ENCODE results near the gene PLEKHA6. TPM values are rescaled to one million over a fixed set of nuclear protein-coding genes. Genes with fewer than 3 reads are reported as not detected.

Gene PLEKHA6
- total and polyA plus RNA-seq, 7 experiments from 2014 or later, result 0.05 to 1.9 (median 0.46) TPM; not detected in 1

DNA sequence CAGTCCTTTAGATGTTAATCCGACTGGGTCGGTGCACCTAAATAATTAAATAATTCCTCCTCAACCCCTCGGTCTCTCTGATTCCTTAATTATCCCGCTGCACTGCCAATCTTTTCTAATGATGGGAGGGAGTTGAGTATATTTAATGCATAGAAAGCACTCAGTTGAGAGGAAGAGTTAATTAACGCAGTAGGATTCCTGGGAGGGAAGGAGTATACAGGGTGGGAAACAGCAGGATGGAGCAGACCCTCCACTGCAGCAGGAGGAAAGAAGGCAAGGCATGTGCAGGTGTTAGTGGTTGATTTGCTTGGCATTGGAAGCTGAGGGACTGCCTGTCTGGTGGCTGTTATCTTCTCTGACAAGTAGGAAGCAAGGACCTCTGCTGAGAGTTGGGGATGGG lies 183.7 kb downstream of the PLEKHA6 start:
- CTCF ChIA-PET, result interaction anchor here (1.2 to 1.4 kb wide), 2 partner anchors 10 to 17 kb away, joined by 3 to 5 read pairs; partner anchors contain the start of gene REN
- intact Hi-C loops (cut with micrococcal nuclease), result no loop called here

GRCh38 chr1:204174958-204175357 lies 184.8 kb downstream of the PLEKHA6 start:
- Histone ChIP-seq H3K4me1 (ENCODE audit: control insufficient read depth in 2 of 2, insufficient read depth in 2 of 2, low read length in 2 of 2) (no peaks in the 10 kb centered on the region), H3K36me3 (ENCODE audit: control insufficient read depth in 2 of 3, insufficient read depth in 3 of 3, low read length in 3 of 3) (no peaks in the 10 kb centered on the region), H3K9me3 (ENCODE audit: control insufficient read depth in 2 of 3, low read length in 3 of 3) (peaks cover 0 to 25% (median 9%) of the 10 kb centered on the region in 3 experiments), H3K4me3 (ENCODE audit: low read length) (no peak overlapping the region), H3K27ac (ENCODE audit: low read depth, low read length) (no peak overlapping the region), H3K27me3 (ENCODE audit: control insufficient read depth in 2 of 2, insufficient read depth in 2 of 2, low read length in 2 of 2) (no peaks in the 10 kb centered on the region)
- no peak for DNase-seq
- peaks cover 0 to 19% (median 1%) of the 10 kb centered on the region in 5 donors for H3K36me3 Mint-ChIP-seq
- no peak for ATAC-seq
- ChIA-PET POLR2A (no interaction called here), CTCF (interaction anchor here (1.2 to 1.4 kb wide), 2 partner anchors 8 to 16 kb away, joined by 3 to 5 read pairs; partner anchors contain the start of gene REN)
- no peak overlapping the region for H3K4me3 Mint-ChIP-seq
- H3K4me1 Mint-ChIP-seq, result no peaks in the 10 kb centered on the region
- H3K27ac Mint-ChIP-seq, result no peak overlapping the region
- peaks cover 0 to 41% (median 25%) of the 10 kb centered on the region in 11 donors for H3K9me3 Mint-ChIP-seq
- intact Hi-C loops (cut with micrococcal nuclease), result no loop called here
- peaks cover 0 to 20% (median 8%) of the 10 kb centered on the region in 5 donors for H3K27me3 Mint-ChIP-seq

More for the DNA sequence above, 183.7 kb downstream of the PLEKHA6 start:
- Mint-ChIP-seq H3K9me3 (peaks cover 0 to 30% (median 20%) of the 10 kb centered on the region in 11 donors), H3K4me3 (no peak overlapping the region), H3K27ac (no peak overlapping the region), H3K4me1 (no peaks in the 10 kb centered on the region), H3K36me3 (peaks cover 0 to 15% (median 1%) of the 10 kb centered on the region in 5 donors), H3K27me3 (peaks cover 0 to 20% (median 12%) of the 10 kb centered on the region in 5 donors)
- no peaks in the 10 kb centered on the region for H3K27me3 ChIP-seq (ENCODE audit: control insufficient read depth in 2 of 2, insufficient read depth in 2 of 2, low read length in 2 of 2)
- no peak overlapping the region for H3K4me3 ChIP-seq (ENCODE audit: low read length)
- DNase-seq, result no peak
- H3K27ac ChIP-seq (ENCODE audit: low read depth, low read length), result no peak overlapping the region
- H3K9me3 ChIP-seq (ENCODE audit: control insufficient read depth in 2 of 3, low read length in 3 of 3), result peaks cover 0 to 14% (median 4%) of the 10 kb centered on the region in 3 experiments
- POLR2A ChIA-PET, result no interaction called here
- no peaks in the 10 kb centered on the region for H3K36me3 ChIP-seq (ENCODE audit: control insufficient read depth in 2 of 3, insufficient read depth in 3 of 3, low read length in 3 of 3)
- no peak for ATAC-seq
- H3K4me1 ChIP-seq (ENCODE audit: control insufficient read depth in 2 of 2, insufficient read depth in 2 of 2, low read length in 2 of 2), result no peaks in the 10 kb centered on the region

GRCh38 chr1:204172404-204173029 lies 187.2 kb downstream of the PLEKHA6 start:
- ChIA-PET POLR2A (no interaction called here), CTCF (interaction anchor here (0.6 kb wide), 1 partner anchor 191 kb away, joined by 3 read pairs; no protein-coding TSS in a partner anchor)
- peaks cover 5 to 47% (median 9%) of the 10 kb centered on the region in 3 experiments for H3K9me3 ChIP-seq (ENCODE audit: control insufficient read depth in 2 of 3, low read length in 3 of 3)
- H3K36me3 ChIP-seq (ENCODE audit: control insufficient read depth in 2 of 3, insufficient read depth in 3 of 3, low read length in 3 of 3), result no peaks in the 10 kb centered on the region
- no peaks in the 10 kb centered on the region for H3K4me1 ChIP-seq (ENCODE audit: control insufficient read depth in 2 of 2, insufficient read depth in 2 of 2, low read length in 2 of 2)
- intact Hi-C loops (cut with micrococcal nuclease), result no loop called here
- Mint-ChIP-seq H3K4me1 (no peaks in the 10 kb centered on the region), H3K27ac (no peak overlapping the region), H3K4me3 (no peak overlapping the region), H3K27me3 (peaks cover 0 to 14% (median 3%) of the 10 kb centered on the region in 5 donors), H3K36me3 (peaks cover 0 to 20% (median 1%) of the 10 kb centered on the region in 5 donors), H3K9me3 (peaks cover 3 to 65% (median 31%) of the 10 kb centered on the region in 11 donors)
- DNase-seq (no peak), ATAC-seq (no peak)
- H3K27ac ChIP-seq (ENCODE audit: low read depth, low read length), result no peak overlapping the region
- H3K27me3 ChIP-seq (ENCODE audit: control insufficient read depth in 2 of 2, insufficient read depth in 2 of 2, low read length in 2 of 2), result no peaks in the 10 kb centered on the region
- H3K4me3 ChIP-seq (ENCODE audit: low read length), result no peak overlapping the region

- CTCF ChIA-PET, result interaction anchor here (0.6 kb wide), 1 partner anchor 192 kb away, joined by 3 read pairs; no protein-coding TSS in a partner anchor
- H3K9me3 ChIP-seq (ENCODE audit: control insufficient read depth in 2 of 3, low read length in 3 of 3), result peaks cover 5 to 47% (median 9%) of the 10 kb centered on the region in 3 experiments
- no peak for ATAC-seq
Observed at GRCh38 chr1:204171751-204172178, 188.0 kb downstream of the PLEKHA6 start.

GRCh38 chr1:204170494-204171155 lies 189.1 kb downstream of the PLEKHA6 start:
- H3K27ac ChIP-seq (ENCODE audit: low read depth, low read length), result no peak overlapping the region
- Mint-ChIP-seq H3K4me3 (no peak overlapping the region), H3K36me3 (peaks cover 0 to 26% (median 1%) of the 10 kb centered on the region in 5 donors), H3K4me1 (no peaks in the 10 kb centered on the region), H3K27me3 (peaks cover 0 to 18% (median 8%) of the 10 kb centered on the region in 5 donors), H3K9me3 (peaks cover 7 to 70% (median 37%) of the 10 kb centered on the region in 11 donors), H3K27ac (no peak overlapping the region)
- DNase-seq (no peak), ATAC-seq (no peak)
- no peaks in the 10 kb centered on the region for H3K36me3 ChIP-seq (ENCODE audit: control insufficient read depth in 2 of 3, insufficient read depth in 3 of 3, low read length in 3 of 3)
- no peak overlapping the region for H3K4me3 ChIP-seq (ENCODE audit: low read length)
- ChIA-PET POLR2A (no interaction called here), CTCF (interaction anchor here (1.2 kb wide), 1 partner anchor 193 kb away, joined by 3 read pairs; no protein-coding TSS in a partner anchor)
- H3K9me3 ChIP-seq (ENCODE audit: control insufficient read depth in 2 of 3, low read length in 3 of 3), result peaks cover 5 to 47% (median 9%) of the 10 kb centered on the region in 3 experiments
- H3K4me1 ChIP-seq (ENCODE audit: control insufficient read depth in 2 of 2, insufficient read depth in 2 of 2, low read length in 2 of 2), result no peaks in the 10 kb centered on the region
- intact Hi-C loops (cut with micrococcal nuclease), result no loop called here
- H3K27me3 ChIP-seq (ENCODE audit: control insufficient read depth in 2 of 2, insufficient read depth in 2 of 2, low read length in 2 of 2), result no peaks in the 10 kb centered on the region

More at GRCh38 chr1:204171751-204172178, 188.0 kb downstream of the PLEKHA6 start:
- Mint-ChIP-seq H3K9me3 (peaks cover 7 to 70% (median 35%) of the 10 kb centered on the region in 11 donors), H3K36me3 (peaks cover 0 to 22% (median 1%) of the 10 kb centered on the region in 5 donors), H3K4me3 (no peak overlapping the region), H3K27ac (no peak overlapping the region), H3K4me1 (no peaks in the 10 kb centered on the region), H3K27me3 (peaks cover 0 to 14% (median 3%) of the 10 kb centered on the region in 5 donors)
- no peak for DNase-seq
- intact Hi-C loops (cut with micrococcal nuclease), result no loop called here
- Histone ChIP-seq H3K4me1 (ENCODE audit: control insufficient read depth in 2 of 2, insufficient read depth in 2 of 2, low read length in 2 of 2) (no peaks in the 10 kb centered on the region), H3K27me3 (ENCODE audit: control insufficient read depth in 2 of 2, insufficient read depth in 2 of 2, low read length in 2 of 2) (no peaks in the 10 kb centered on the region), H3K27ac (ENCODE audit: low read depth, low read length) (no peak overlapping the region), H3K4me3 (ENCODE audit: low read length) (no peak overlapping the region), H3K36me3 (ENCODE audit: control insufficient read depth in 2 of 3, insufficient read depth in 3 of 3, low read length in 3 of 3) (no peaks in the 10 kb centered on the region)
- POLR2A ChIA-PET, result no interaction called here

GRCh38 chr1:204169858-204170257 lies 189.9 kb downstream of the PLEKHA6 start:
- Histone ChIP-seq H3K27ac (ENCODE audit: low read depth, low read length) (no peak overlapping the region), H3K27me3 (ENCODE audit: control insufficient read depth in 2 of 2, insufficient read depth in 2 of 2, low read length in 2 of 2) (no peaks in the 10 kb centered on the region), H3K4me1 (ENCODE audit: control insufficient read depth in 2 of 2, insufficient read depth in 2 of 2, low read length in 2 of 2) (no peaks in the 10 kb centered on the region), H3K4me3 (ENCODE audit: low read length) (no peak overlapping the region), H3K36me3 (ENCODE audit: control insufficient read depth in 2 of 3, insufficient read depth in 3 of 3, low read length in 3 of 3) (no peaks in the 10 kb centered on the region), H3K9me3 (ENCODE audit: control insufficient read depth in 2 of 3, low read length in 3 of 3) (peaks cover 5 to 47% (median 9%) of the 10 kb centered on the region in 3 experiments)
- Mint-ChIP-seq H3K4me1 (no peaks in the 10 kb centered on the region), H3K36me3 (peaks cover 0 to 26% (median 1%) of the 10 kb centered on the region in 5 donors), H3K27ac (no peak overlapping the region), H3K27me3 (peaks cover 0 to 18% (median 13%) of the 10 kb centered on the region in 5 donors), H3K4me3 (no peak overlapping the region), H3K9me3 (peaks cover 7 to 70% (median 37%) of the 10 kb centered on the region in 11 donors)
- intact Hi-C loops (cut with micrococcal nuclease), result no loop called here
- POLR2A ChIA-PET, result no interaction called here
- no peak for ATAC-seq
- CTCF ChIA-PET, result interaction anchor here (1.2 kb wide), 1 partner anchor 194 kb away, joined by 3 read pairs; no protein-coding TSS in a partner anchor
- DNase-seq, result no peak
